Measurements from ENCODE around the gene TAT. TPM values are rescaled to one million over a fixed set of nuclear protein-coding genes. Genes with fewer than 3 reads are reported as not detected.
"Not testable (repeated sequence)": the region's sequence is repeated elsewhere in the genome, so short reads cannot be mapped to it uniquely, and the experiment has no call there.

Gene TAT
- total RNA-seq, 4 donors from 2014 or later, result 2.4 to 5.8 (median 3.1) TPM; not detected in 1

- no peak for TF ChIP-seq POLR2A (IDR thresholded peaks at IDR 0.05)
- no peak for TF ChIP-seq CTCF (IDR thresholded peaks at IDR 0.05)
- Histone ChIP-seq H3K4me3 (no peak overlapping the region), H3K27me3 (no peaks in the 10 kb centered on the region), H3K9me3 (peaks cover 0 to 3% (median 0%) of the 10 kb centered on the region in 4 donors), H3K4me1 (peaks cover 0 to 11% (median 2%) of the 10 kb centered on the region in 4 donors), H3K27ac (no peak overlapping the region), H3K36me3 (no peaks in the 10 kb centered on the region)
- no peak for DNase-seq
Measured at GRCh38 chr16:71562552-71562951, 14.3 kb downstream of the TAT start.

- peaks cover 0 to 11% (median 2%) of the 10 kb centered on the region in 4 donors for H3K4me1 ChIP-seq
- H3K27ac ChIP-seq, H3K4me3 ChIP-seq, H3K9me3 ChIP-seq, DNase-seq, H3K27me3 ChIP-seq, H3K36me3 ChIP-seq: not testable (repeated sequence)
Measured at GRCh38 chr16:71561886-71562285, 15.0 kb downstream of the TAT start.

GRCh38 chr16:71559855-71560254 lies 17.0 kb downstream of the TAT start:
- TF ChIP-seq POLR2A (IDR thresholded peaks at IDR 0.05) (no peak), CTCF (IDR thresholded peaks at IDR 0.05) (no peak)
- Histone ChIP-seq H3K9me3 (peaks cover 0 to 3% (median 0%) of the 10 kb centered on the region in 4 donors), H3K36me3 (no peaks in the 10 kb centered on the region), H3K27me3 (no peaks in the 10 kb centered on the region), H3K27ac (no peak overlapping the region), H3K4me1 (peaks cover 0 to 9% (median 0%) of the 10 kb centered on the region in 4 donors), H3K4me3 (no peak overlapping the region)
- no peak for DNase-seq

GRCh38 chr16:71557954-71558582 lies 18.8 kb downstream of the TAT start:
- DNase-seq, result no peak
- H3K9me3 ChIP-seq, result peaks cover 0 to 3% (median 0%) of the 10 kb centered on the region in 4 donors
- H3K27me3 ChIP-seq, result no peaks in the 10 kb centered on the region
- no peak for TF ChIP-seq CTCF (IDR thresholded peaks at IDR 0.05)
- TF ChIP-seq POLR2A (IDR thresholded peaks at IDR 0.05), result no peak
- no peaks in the 10 kb centered on the region for H3K4me1 ChIP-seq
- no peak overlapping the region for H3K4me3 ChIP-seq
- no peaks in the 10 kb centered on the region for H3K36me3 ChIP-seq
- no peak overlapping the region for H3K27ac ChIP-seq

GRCh38 chr16:71557299-71557698 lies 19.6 kb downstream of the TAT start:
- TF ChIP-seq POLR2A (IDR thresholded peaks at IDR 0.05) (no peak), CTCF (IDR thresholded peaks at IDR 0.05) (no peak)
- Histone ChIP-seq H3K27me3 (no peaks in the 10 kb centered on the region), H3K4me3 (no peak overlapping the region), H3K27ac (no peak overlapping the region), H3K4me1 (no peaks in the 10 kb centered on the region), H3K36me3 (no peaks in the 10 kb centered on the region), H3K9me3 (peaks cover 0 to 3% (median 0%) of the 10 kb centered on the region in 4 donors)
- DNase-seq, result no peak

- Histone ChIP-seq H3K27ac (no peak overlapping the region), H3K4me1 (no peaks in the 10 kb centered on the region), H3K27me3 (no peaks in the 10 kb centered on the region), H3K4me3 (no peak overlapping the region), H3K36me3 (no peaks in the 10 kb centered on the region), H3K9me3 (no peaks in the 10 kb centered on the region)
- TF ChIP-seq CTCF (IDR thresholded peaks at IDR 0.05) (no peak), POLR2A (IDR thresholded peaks at IDR 0.05) (no peak)
- DNase-seq, result no peak
Measured at GRCh38 chr16:71555230-71555891, 21.5 kb downstream of the TAT start.
